ENCODE data around the gene FSHR. TPM values are rescaled to one million over a fixed set of nuclear protein-coding genes. Genes with fewer than 3 reads are reported as not detected.

Gene FSHR
- total RNA-seq, 1 experiment from 2014 or later = not detected

DNA sequence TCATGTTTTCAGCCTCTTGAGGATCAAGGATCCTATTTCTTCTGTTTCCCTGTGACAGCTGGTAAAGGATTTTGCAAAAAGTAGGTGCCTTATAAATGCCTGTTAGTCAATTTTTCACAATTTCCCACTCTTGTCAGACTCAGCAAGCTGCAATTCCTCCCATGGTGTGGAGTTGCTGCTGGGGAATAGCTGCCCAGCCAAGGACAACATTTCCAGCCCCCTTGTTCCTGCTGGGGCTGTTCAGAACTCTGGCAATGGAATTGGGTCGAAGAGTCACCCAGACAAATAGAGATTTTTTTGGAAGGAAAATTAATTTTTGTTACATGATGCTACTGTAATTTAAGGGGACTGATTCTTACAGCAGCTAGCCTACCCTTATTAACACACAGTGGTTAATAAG lies 43.7 kb downstream of the FSHR start:
- no peaks in the 10 kb centered on the region for H3K36me3 ChIP-seq (ENCODE audit: insufficient read depth, low read length, poor library complexity, severe bottlenecking)
- H3K27me3 ChIP-seq (replicated peaks; ENCODE audit: insufficient read depth, low read depth, low read length, poor library complexity) = no peaks in the 10 kb centered on the region
- no peaks in the 10 kb centered on the region for H3K4me1 ChIP-seq (ENCODE audit: insufficient read depth, low read length, poor library complexity, severe bottlenecking)
- BruUV-seq (replicated peaks) = no TSS peak
- H3K9me3 ChIP-seq (ENCODE audit: low read depth, low read length, poor library complexity, severe bottlenecking) = no peaks in the 10 kb centered on the region
- H3K4me3 ChIP-seq (ENCODE audit: low read depth, low read length, poor library complexity, severe bottlenecking) = no peak overlapping the region
- POLR2A ChIA-PET (ENCODE audit: low non-redundant PET) = no interaction called here
- DNase-seq (ENCODE audit: low spot score) = no peak
- CTCF ChIA-PET = no interaction called here
- TF ChIP-seq EZH2 (IDR thresholded peaks at IDR 0.05; ENCODE audit: borderline replicate concordance, low read depth, low read length, poor library complexity, severe bottlenecking) = no peak
- TF ChIP-seq, protein P1, sequence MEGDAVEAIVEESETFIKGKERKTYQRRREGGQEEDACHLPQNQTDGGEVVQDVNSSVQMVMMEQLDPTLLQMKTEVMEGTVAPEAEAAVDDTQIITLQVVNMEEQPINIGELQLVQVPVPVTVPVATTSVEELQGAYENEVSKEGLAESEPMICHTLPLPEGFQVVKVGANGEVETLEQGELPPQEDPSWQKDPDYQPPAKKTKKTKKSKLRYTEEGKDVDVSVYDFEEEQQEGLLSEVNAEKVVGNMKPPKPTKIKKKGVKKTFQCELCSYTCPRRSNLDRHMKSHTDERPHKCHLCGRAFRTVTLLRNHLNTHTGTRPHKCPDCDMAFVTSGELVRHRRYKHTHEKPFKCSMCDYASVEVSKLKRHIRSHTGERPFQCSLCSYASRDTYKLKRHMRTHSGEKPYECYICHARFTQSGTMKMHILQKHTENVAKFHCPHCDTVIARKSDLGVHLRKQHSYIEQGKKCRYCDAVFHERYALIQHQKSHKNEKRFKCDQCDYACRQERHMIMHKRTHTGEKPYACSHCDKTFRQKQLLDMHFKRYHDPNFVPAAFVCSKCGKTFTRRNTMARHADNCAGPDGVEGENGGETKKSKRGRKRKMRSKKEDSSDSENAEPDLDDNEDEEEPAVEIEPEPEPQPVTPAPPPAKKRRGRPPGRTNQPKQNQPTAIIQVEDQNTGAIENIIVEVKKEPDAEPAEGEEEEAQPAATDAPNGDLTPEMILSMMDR (conservative IDR thresholded peaks at IDR 0.05; ENCODE audit: low read depth, low read length) = no peak
- intact Hi-C loops (cut with micrococcal nuclease; ENCODE audit: unreplicated experiment) = no loop called here
- H3K27ac ChIP-seq (ENCODE audit: low read depth, low read length, poor library complexity, severe bottlenecking) = no peak overlapping the region

- no TSS peak for BruUV-seq (replicated peaks)
- Histone ChIP-seq H3K27ac (ENCODE audit: low read depth, low read length, poor library complexity, severe bottlenecking) (no peak overlapping the region), H3K27me3 (replicated peaks; ENCODE audit: insufficient read depth, low read depth, low read length, poor library complexity) (no peaks in the 10 kb centered on the region), H3K4me3 (ENCODE audit: low read depth, low read length, poor library complexity, severe bottlenecking) (no peak overlapping the region), H3K36me3 (ENCODE audit: insufficient read depth, low read length, poor library complexity, severe bottlenecking) (no peaks in the 10 kb centered on the region), H3K9me3 (ENCODE audit: low read depth, low read length, poor library complexity, severe bottlenecking) (no peaks in the 10 kb centered on the region), H3K4me1 (ENCODE audit: insufficient read depth, low read length, poor library complexity, severe bottlenecking) (no peaks in the 10 kb centered on the region)
- POLR2A ChIA-PET (ENCODE audit: low non-redundant PET) = no interaction called here
- TF ChIP-seq EZH2 (IDR thresholded peaks at IDR 0.05; ENCODE audit: borderline replicate concordance, low read depth, low read length, poor library complexity, severe bottlenecking) = no peak
- TF ChIP-seq, protein P1 (conservative IDR thresholded peaks at IDR 0.05; ENCODE audit: low read depth, low read length) = no peak
- no peak for DNase-seq (ENCODE audit: low spot score)
- CTCF ChIA-PET = no interaction called here
- intact Hi-C loops (cut with micrococcal nuclease; ENCODE audit: unreplicated experiment) = no loop called here
Observed at GRCh38 chr2:49108851-49109250, 45.5 kb downstream of the FSHR start.

- H3K4me3 ChIP-seq (ENCODE audit: low read depth, low read length, poor library complexity, severe bottlenecking) = no peak overlapping the region
- H3K4me1 ChIP-seq (ENCODE audit: insufficient read depth, low read length, poor library complexity, severe bottlenecking) = no peaks in the 10 kb centered on the region
- H3K27me3 ChIP-seq (replicated peaks; ENCODE audit: insufficient read depth, low read depth, low read length, poor library complexity) = no peaks in the 10 kb centered on the region
- intact Hi-C loops (cut with micrococcal nuclease; ENCODE audit: unreplicated experiment) = no loop called here
- no TSS peak for BruUV-seq (replicated peaks)
- CTCF ChIA-PET = no interaction called here
- H3K9me3 ChIP-seq (ENCODE audit: low read depth, low read length, poor library complexity, severe bottlenecking) = no peaks in the 10 kb centered on the region
- TF ChIP-seq, protein P1 (conservative IDR thresholded peaks at IDR 0.05; ENCODE audit: low read depth, low read length) = no peak
- no peak for TF ChIP-seq EZH2 (IDR thresholded peaks at IDR 0.05; ENCODE audit: borderline replicate concordance, low read depth, low read length, poor library complexity, severe bottlenecking)
- no peak overlapping the region for H3K27ac ChIP-seq (ENCODE audit: low read depth, low read length, poor library complexity, severe bottlenecking)
- POLR2A ChIA-PET (ENCODE audit: low non-redundant PET) = no interaction called here
- H3K36me3 ChIP-seq (ENCODE audit: insufficient read depth, low read length, poor library complexity, severe bottlenecking) = no peaks in the 10 kb centered on the region
- DNase-seq (ENCODE audit: low spot score) = no peak
Observed at GRCh38 chr2:49108436-49108835, 45.9 kb downstream of the FSHR start.

Measured in A673 (cell line).